Caco-2 (cell line): ENCODE data around the gene KLHDC7A. TPM values are rescaled to one million over a fixed set of nuclear protein-coding genes. Genes with fewer than 3 reads are reported as not detected.

Source experiments
- BruUV-seq: library from RNA; stranded (reverse); fragments of 400-500 nt; replicated peaks from 2 replicates; lab custom pipeline; 2021; lab: Mats Ljungman, UMichigan
- CTCF ChIA-PET: fragments of 300-600 bp; sonication (Branson Sonifier 250); formaldehyde crosslinking; loops from one replicate; lab custom pipeline; 2022; ENCODE audit warnings: antibody characterized with exemption; lab: Charles Lee
- POLR2A ChIA-PET: fragments of 300-600 bp; sonication (Branson Sonifier 250); formaldehyde crosslinking; loops from one replicate; lab custom pipeline; 2022; ENCODE audit warnings: antibody characterized with exemption; lab: Charles Lee
- DNase-seq, 2 experiments: peaks; one replicate each; pipeline versions ENCODE4 v3.0.0 to v3.0.0-alpha.2; 2020 to 2022
- H3K27me3 ChIP-seq: replicated peaks from 2 replicates; pipeline ENCODE4 v1.6.0; 2011; ENCODE audit warnings: low read length; ENCODE audit not compliant: control insufficient read depth, insufficient read depth
- H3K36me3 ChIP-seq: 2 replicates; pipeline ENCODE4 v1.5.1; 2011; ENCODE audit warnings: low read length; ENCODE audit not compliant: control insufficient read depth, insufficient read depth
- H3K4me1 ChIP-seq: fragments of 250-450 bp; sonication (Bioruptor Pico); 2 replicates; pipeline ENCODE4 v1.5.1; 2020; ENCODE audit warnings: mild to moderate bottlenecking
- H3K4me3 ChIP-seq: 2 replicates; pipeline ENCODE4 v1.5.1; 2011; ENCODE audit warnings: low read depth, mild to moderate bottlenecking, control low read depth, low read length
- H3K9me3 ChIP-seq: fragments of 250-450 bp; sonication (Bioruptor Pico); 2 replicates; pipeline ENCODE4 v1.5.1; 2020; ENCODE audit warnings: mild to moderate bottlenecking, moderate library complexity
- H3K27ac Mint-ChIP-seq: one replicate; pipeline ENCODE4 v1.8.0; 2022; ENCODE audit warnings: mixed read lengths; ENCODE audit not compliant: unreplicated experiment
- H3K27me3 Mint-ChIP-seq: one replicate; pipeline ENCODE4 v1.8.0; 2022; ENCODE audit warnings: mixed read lengths; ENCODE audit not compliant: insufficient read depth, unreplicated experiment
- H3K36me3 Mint-ChIP-seq: one replicate; pipeline ENCODE4 v1.8.0; 2022; ENCODE audit warnings: mild to moderate bottlenecking, mixed read lengths; ENCODE audit not compliant: insufficient read depth, unreplicated experiment
- H3K4me1 Mint-ChIP-seq: one replicate; pipeline ENCODE4 v1.8.0; 2022; ENCODE audit warnings: low read depth, mixed read lengths; ENCODE audit not compliant: unreplicated experiment
- H3K4me3 Mint-ChIP-seq: one replicate; pipeline ENCODE4 v1.8.0; 2022; ENCODE audit warnings: mild to moderate bottlenecking, moderate library complexity, mixed read lengths; ENCODE audit not compliant: unreplicated experiment
- H3K9me3 Mint-ChIP-seq: one replicate; pipeline ENCODE4 v1.8.0; 2022; ENCODE audit warnings: mixed read lengths; ENCODE audit not compliant: unreplicated experiment
- CTCF ChIP-seq, 2 experiments: fragments of 200-600 bp in 1 of 2; IDR thresholded peaks; 1 replicate in 1 of 2; 2 replicates in 1 of 2; pipeline versions ENCODE4 v1.5.1 to v1.8.0; 2011 to 2022; ENCODE audit warnings: antibody characterized with exemption in 1 of 2, control low read depth in 1 of 2, inconsistent platforms in 1 of 2, low read depth in 1 of 2, low read length in 1 of 2, mild to moderate bottlenecking in 1 of 2, moderate library complexity in 1 of 2; ENCODE audit not compliant: insufficient read depth in 1 of 2, severe bottlenecking in 1 of 2, unreplicated experiment in 1 of 2
- intact Hi-C: fragments of 100-400 bp; cut with micrococcal nuclease; formaldehyde crosslinking; loops from one replicate; pipeline ENCODE4 v1.10.0; 2022; ENCODE audit not compliant: unreplicated experiment
- total RNA-seq: library from RNA; stranded (reverse); gene quantifications from 2 replicates; pipeline ENCODE4 v1.2.3, GENCODE V29; 2022

KLHDC7A gene
- total RNA-seq, 1 experiment from 2014 or later, result 6.1 TPM

- H3K27ac Mint-ChIP-seq, result no peak overlapping the region
- Histone ChIP-seq H3K27me3 (no peaks in the 10 kb centered on the region; the same call in 1 of the 2 replicates), H3K36me3 (no peaks in the 10 kb centered on the region), H3K4me3 (no peak overlapping the region), H3K9me3 (no peaks in the 10 kb centered on the region), H3K4me1 (no peaks in the 10 kb centered on the region)
- ChIA-PET CTCF (no interaction called here), POLR2A (no interaction called here)
- H3K4me3 Mint-ChIP-seq, result no peak overlapping the region
- H3K27me3 Mint-ChIP-seq, result peaks cover 12% of the 10 kb centered on the region
- BruUV-seq, result no TSS peak
- intact Hi-C loops, result no loop called here
- no peak for DNase-seq
- no peaks in the 10 kb centered on the region for H3K4me1 Mint-ChIP-seq
- H3K36me3 Mint-ChIP-seq, result no peaks in the 10 kb centered on the region
- TF ChIP-seq CTCF (IDR thresholded peaks at IDR 0.05; ENCODE audit: insufficient read depth in 1 of 2, low read depth in 1 of 2, low read length in 1 of 2, severe bottlenecking in 1 of 2, unreplicated experiment in 1 of 2), result no peak
- H3K9me3 Mint-ChIP-seq, result no peaks in the 10 kb centered on the region
These were observed 47.2 kb downstream of the KLHDC7A start for GRCh38 chr1:18527921-18528320.

GRCh38 chr1:18528616-18529015 lies 47.9 kb downstream of the KLHDC7A start:
- Histone ChIP-seq H3K4me3 (no peak overlapping the region), H3K9me3 (no peaks in the 10 kb centered on the region), H3K36me3 (no peaks in the 10 kb centered on the region), H3K4me1 (no peaks in the 10 kb centered on the region), H3K27me3 (no peaks in the 10 kb centered on the region; the same call in 1 of the 2 replicates)
- no TSS peak for BruUV-seq
- no peak for TF ChIP-seq CTCF (IDR thresholded peaks at IDR 0.05; ENCODE audit: insufficient read depth in 1 of 2, low read depth in 1 of 2, low read length in 1 of 2, severe bottlenecking in 1 of 2, unreplicated experiment in 1 of 2)
- H3K27me3 Mint-ChIP-seq, result peaks cover 14% of the 10 kb centered on the region
- H3K36me3 Mint-ChIP-seq, result no peaks in the 10 kb centered on the region
- DNase-seq, result no peak
- ChIA-PET POLR2A (no interaction called here), CTCF (no interaction called here)
- no peaks in the 10 kb centered on the region for H3K9me3 Mint-ChIP-seq
- H3K4me3 Mint-ChIP-seq, result no peak overlapping the region
- no peak overlapping the region for H3K27ac Mint-ChIP-seq
- intact Hi-C loops, result no loop called here
- no peaks in the 10 kb centered on the region for H3K4me1 Mint-ChIP-seq

GRCh38 chr1:18529714-18530113 lies 49.0 kb downstream of the KLHDC7A start:
- ChIA-PET CTCF (no interaction called here), POLR2A (no interaction called here)
- Histone ChIP-seq H3K36me3 (no peaks in the 10 kb centered on the region), H3K27me3 (no peaks in the 10 kb centered on the region; the same call in 1 of the 2 replicates), H3K9me3 (no peaks in the 10 kb centered on the region), H3K4me1 (no peaks in the 10 kb centered on the region), H3K4me3 (no peak overlapping the region)
- Mint-ChIP-seq H3K36me3 (no peaks in the 10 kb centered on the region), H3K4me3 (no peak overlapping the region), H3K27me3 (peaks cover 19% of the 10 kb centered on the region), H3K27ac (no peak overlapping the region), H3K4me1 (peaks cover 7% of the 10 kb centered on the region), H3K9me3 (no peaks in the 10 kb centered on the region)
- BruUV-seq, result no TSS peak
- intact Hi-C loops, result no loop called here
- DNase-seq, result no peak
- TF ChIP-seq CTCF (IDR thresholded peaks at IDR 0.05; ENCODE audit: insufficient read depth in 1 of 2, low read depth in 1 of 2, low read length in 1 of 2, severe bottlenecking in 1 of 2, unreplicated experiment in 1 of 2), result no peak
